Measurements from ENCODE around the gene ACOXL. TPM values are rescaled to one million over a fixed set of nuclear protein-coding genes. Genes with fewer than 3 reads are reported as not detected.

Gene ACOXL
- total and polyA plus RNA-seq, 2 of the 8 experiments (the other 6 are each of a cell fraction or from before 2014, with no cell fraction given): 11.4 to 20.6 TPM

- TF ChIP-seq CHD1 (IDR thresholded peaks at IDR 0.05; ENCODE audit: low read depth, low read length): no peak
Measured at GRCh38 chr2:111025288-111025687, 292.9 kb downstream of the ACOXL start (continued).

- Histone ChIP-seq H3K9me3 (ENCODE audit: insufficient read depth in 2 of 2, low read depth in 1 of 2, low read length in 1 of 2) (no peaks in the 10 kb centered on the region), H2AK5ac (ENCODE audit: low read depth, low read length) (no peak overlapping the region), H2BK20ac (ENCODE audit: low read length) (no peak overlapping the region), H3K27ac (ENCODE audit: low read depth, low read length) (no peak overlapping the region), H2BK15ac (ENCODE audit: low read length) (no peak overlapping the region), H3K4ac (replicated peaks; ENCODE audit: insufficient read length, low read depth, low read length) (no peak overlapping the region), H4K91ac (replicated peaks; ENCODE audit: insufficient read length, low read length) (no peak overlapping the region), H4K8ac (ENCODE audit: extremely low read depth, insufficient read depth, low read length) (no peak overlapping the region; the same call in 1 of the 2 replicates), H3K23ac (ENCODE audit: insufficient read length) (no peak overlapping the region), H3K79me2 (ENCODE audit: control insufficient read depth in 1 of 2, insufficient read depth in 2 of 2, low read length in 2 of 2) (no peaks in the 10 kb centered on the region), H3K23me2 (ENCODE audit: low read depth, low read length) (no peaks in the 10 kb centered on the region), H3K36me3 (ENCODE audit: control insufficient read depth in 2 of 4, insufficient read depth in 4 of 4, low read length in 3 of 4) (peaks cover 0 to 7% (median 0%) of the 10 kb centered on the region in 4 experiments; a peak in 4 of 8 replicates), H3K27me3 (replicated peaks in 1 of 4; ENCODE audit: control insufficient read depth in 3 of 4, extremely low read depth in 1 of 4, insufficient read depth in 3 of 4, low read length in 3 of 4) (no peaks in the 10 kb centered on the region), H3K4me1 (replicated peaks in 1 of 4; ENCODE audit: control insufficient read depth in 3 of 4, insufficient read depth in 4 of 4, low read length in 3 of 4) (peaks cover 0 to 8% (median 4%) of the 10 kb centered on the region in 4 experiments; a peak in 4 of 7 replicates), H3K4me3 (ENCODE audit: extremely low read depth in 1 of 4, insufficient read depth in 2 of 4, low read depth in 3 of 4, low read length in 4 of 4) (no peak overlapping the region), H2AFZ (ENCODE audit: low read length) (no peak overlapping the region), H4K5ac (ENCODE audit: insufficient read length, low read depth, low read length) (no peak overlapping the region), H3K9ac (replicated peaks in 1 of 4; ENCODE audit: extremely low read depth in 1 of 4, low read depth in 3 of 4, low read length in 3 of 4) (no peak overlapping the region), H3K79me1 (ENCODE audit: low read depth, low read length) (no peaks in the 10 kb centered on the region), H2BK120ac (replicated peaks; ENCODE audit: low read depth, low read length) (no peak overlapping the region), H3K4me2 (ENCODE audit: insufficient read depth in 1 of 2, low read depth in 2 of 2, low read length in 2 of 2) (no peak overlapping the region), H3K18ac (ENCODE audit: extremely low read depth, low read length) (no peak overlapping the region), H3K56ac (replicated peaks; ENCODE audit: insufficient read length, low read depth, low read length) (no peak overlapping the region), H2BK12ac (ENCODE audit: low read depth, low read length) (no peak overlapping the region), H2BK5ac (ENCODE audit: low read depth, low read length) (no peak overlapping the region), H3K14ac (ENCODE audit: insufficient read length) (no peak overlapping the region), H4K20me1 (replicated peaks in 1 of 2; ENCODE audit: control insufficient read depth in 1 of 2, insufficient read depth in 2 of 2, low read length in 2 of 2) (no peaks in the 10 kb centered on the region)
- CTCF ChIA-PET (ENCODE audit: partially characterized antibody): interaction anchor here (1.2 to 1.4 kb wide), 3 partner anchors 12 to 217 kb away, joined by 3 to 5 read pairs (median 4); no protein-coding TSS in a partner anchor
- FAIRE-seq (peak; percentile 65), DNase-seq (ENCODE audit: low read depth in 1 of 2, low spot score in 2 of 2) (peak; percentile 5 to 36)
- POLR2A ChIA-PET (ENCODE audit: partially characterized antibody): no interaction called here
- no peak for TF ChIP-seq BRCA1 (IDR thresholded peaks at IDR 0.05; ENCODE audit: low read depth, low read length)
- TF ChIP-seq RXRA (IDR thresholded peaks at IDR 0.05; ENCODE audit: insufficient read depth, low read depth, low read length): no peak
- TF ChIP-seq POLR2AphosphoS5 (IDR thresholded peaks at IDR 0.05; ENCODE audit: low read depth, low read length): no peak
- peak; percentile 40 to 62 (median 56); a peak in 3 of 4 replicates for TF ChIP-seq CTCF (IDR thresholded peaks at IDR 0.05; ENCODE audit: control extremely low read depth in 1 of 3, insufficient read depth in 1 of 3, low read depth in 1 of 3, low read length in 3 of 3)
- no peak for TF ChIP-seq EP300 (IDR thresholded peaks at IDR 0.05; ENCODE audit: borderline replicate concordance in 1 of 2, low read depth in 2 of 2, low read length in 2 of 2)
- TF ChIP-seq SP2 (IDR thresholded peaks at IDR 0.05; ENCODE audit: low read length): no peak
- peak; percentile 67 to 76 for TF ChIP-seq RAD21 (IDR thresholded peaks at IDR 0.05 in 1 of 2, conservative IDR thresholded peaks at IDR 0.05 in 1 of 2; ENCODE audit: low read depth in 2 of 2, low read length in 2 of 2)
- no peak for TF ChIP-seq KDM1A (IDR thresholded peaks at IDR 0.05; ENCODE audit: borderline replicate concordance, low read length)
- TF ChIP-seq KDM5A (IDR thresholded peaks at IDR 0.05; ENCODE audit: low read length): no peak
Measured at GRCh38 chr2:111028720-111029119, 296.3 kb downstream of the ACOXL start.
